H9 (cell line): ENCODE data around the gene FAM83E. TPM values are rescaled to one million over a fixed set of nuclear protein-coding genes. Genes with fewer than 3 reads are reported as not detected.

ENCODE experiments used
- DNase-seq: peaks from one replicate; pipeline ENCODE4 v3.0.0-alpha.2; 2017
- H2AFZ ChIP-seq: one replicate; pipeline ENCODE4 v1.6.1; 2013; ENCODE audit warnings: mild to moderate bottlenecking, low read length, control low read depth, moderate library complexity
- H2AK5ac ChIP-seq: 2 replicates; pipeline ENCODE4 v1.6.1; 2013; ENCODE audit warnings: low read length, control low read depth, mixed read lengths; ENCODE audit not compliant: insufficient read length
- H2BK120ac ChIP-seq: one replicate; pipeline ENCODE4 v1.6.1; 2013; ENCODE audit warnings: low read depth, mild to moderate bottlenecking, low read length, control low read depth, inconsistent platforms; ENCODE audit not compliant: poor library complexity, severe bottlenecking
- H2BK12ac ChIP-seq: 2 replicates; pipeline ENCODE4 v1.6.1; 2013; ENCODE audit warnings: low read length, control low read depth, mixed read lengths, low read depth; ENCODE audit not compliant: insufficient read length
- H2BK15ac ChIP-seq: 2 replicates; pipeline ENCODE4 v1.6.1; 2013; ENCODE audit warnings: low read depth, low read length, control low read depth
- H2BK20ac ChIP-seq: one replicate; pipeline ENCODE4 v1.6.1; 2013; ENCODE audit warnings: low read depth, mild to moderate bottlenecking, low read length, control low read depth, inconsistent platforms; ENCODE audit not compliant: poor library complexity, severe bottlenecking
- H2BK5ac ChIP-seq: 2 replicates; pipeline ENCODE4 v1.6.1; 2013; ENCODE audit warnings: low read length, control low read depth, mixed read lengths; ENCODE audit not compliant: insufficient read length
- H3K14ac ChIP-seq: 2 replicates; pipeline ENCODE4 v1.6.1; 2013; ENCODE audit warnings: low read length, control low read depth; ENCODE audit not compliant: insufficient read depth
- H3K18ac ChIP-seq: 2 replicates; pipeline ENCODE4 v1.6.1; 2013; ENCODE audit warnings: low read depth, mild to moderate bottlenecking, mixed read lengths, low read length, control low read depth; ENCODE audit not compliant: insufficient read length
- H3K23ac ChIP-seq: 2 replicates; pipeline ENCODE4 v1.6.1; 2013; ENCODE audit warnings: low read length, control low read depth, mixed read lengths, low read depth; ENCODE audit not compliant: insufficient read length
- H3K23me2 ChIP-seq: 2 replicates; pipeline ENCODE4 v1.6.1; 2013; ENCODE audit warnings: low read depth, mild to moderate bottlenecking, mixed read lengths, low read length, control low read depth; ENCODE audit not compliant: insufficient read length, poor library complexity, severe bottlenecking
- H3K27ac ChIP-seq: 2 replicates; pipeline ENCODE4 v1.5.1; 2013; ENCODE audit warnings: low read length, control low read depth, mixed read lengths, low read depth; ENCODE audit not compliant: insufficient read length
- H3K27me3 ChIP-seq: 2 replicates; pipeline ENCODE4 v1.6.1; 2013; ENCODE audit warnings: low read length, control low read depth, inconsistent platforms; ENCODE audit not compliant: insufficient read depth
- H3K4ac ChIP-seq: 2 replicates; pipeline ENCODE4 v1.6.1; 2013; ENCODE audit warnings: low read depth, mild to moderate bottlenecking, control low read depth, inconsistent platforms, low read length, moderate library complexity
- H3K4me1 ChIP-seq: 2 replicates; pipeline ENCODE4 v1.6.1; 2013; ENCODE audit warnings: low read length, control low read depth, inconsistent platforms; ENCODE audit not compliant: insufficient read depth
- H3K4me2 ChIP-seq: 2 replicates; pipeline ENCODE4 v1.6.1; 2013; ENCODE audit warnings: low read length, control low read depth, mixed read lengths; ENCODE audit not compliant: insufficient read length, insufficient read depth
- H3K56ac ChIP-seq: 2 replicates; pipeline ENCODE4 v1.6.1; 2013; ENCODE audit warnings: low read depth, mild to moderate bottlenecking, mixed read lengths, low read length, control low read depth; ENCODE audit not compliant: insufficient read length
- H3K79me1 ChIP-seq: 2 replicates; pipeline ENCODE4 v1.6.1; 2013; ENCODE audit warnings: low read depth, mild to moderate bottlenecking, moderate library complexity, low read length, control low read depth, inconsistent platforms; ENCODE audit not compliant: insufficient read depth, poor library complexity, severe bottlenecking
- H3K79me2 ChIP-seq: 2 replicates; pipeline ENCODE4 v1.6.1; 2013; ENCODE audit warnings: low read length, control low read depth, inconsistent platforms; ENCODE audit not compliant: insufficient read depth
- H3K9ac ChIP-seq: 2 replicates; pipeline ENCODE4 v1.6.1; 2013; ENCODE audit warnings: low read length, control low read depth, mixed read lengths; ENCODE audit not compliant: insufficient read length; ENCODE audit errors: extremely low read depth
- H3K9me3 ChIP-seq: one replicate; pipeline ENCODE4 v1.6.1; 2013; ENCODE audit warnings: low read depth, low read length, inconsistent platforms; ENCODE audit not compliant: control insufficient read depth
- H3T11ph ChIP-seq: one replicate; pipeline ENCODE4 v1.6.1; 2013; ENCODE audit warnings: mild to moderate bottlenecking, low read length, control low read depth, inconsistent platforms
- H4K20me1 ChIP-seq: one replicate; pipeline ENCODE4 v1.6.1; 2013; ENCODE audit not compliant: control insufficient read depth, insufficient read length, insufficient read depth
- H4K5ac ChIP-seq: 2 replicates; pipeline ENCODE4 v1.6.1; 2013; ENCODE audit warnings: low read depth, mild to moderate bottlenecking, mixed read lengths, low read length, control low read depth; ENCODE audit not compliant: insufficient read length
- H4K8ac ChIP-seq: replicated peaks from 2 replicates; pipeline ENCODE4 v1.6.1; 2013; ENCODE audit warnings: low read length, control low read depth, mixed read lengths, low read depth; ENCODE audit not compliant: insufficient read length
- H4K91ac ChIP-seq: 2 replicates; pipeline ENCODE4 v1.6.1; 2013; ENCODE audit warnings: low read depth, mild to moderate bottlenecking, moderate library complexity, mixed read lengths, low read length, control low read depth; ENCODE audit not compliant: insufficient read length
- H3K27ac Mint-ChIP-seq, 3 experiments: 2 replicates in 2 of 3; 3 replicates in 1 of 3; pipeline ENCODE4 v1.8.0; 2020 to 2021; ENCODE audit warnings: mixed read lengths in 3 of 3, mild to moderate bottlenecking in 1 of 3, moderate library complexity in 1 of 3
- H3K27me3 Mint-ChIP-seq: 2 replicates; pipeline ENCODE4 v1.8.0; 2021; ENCODE audit warnings: low read depth, mild to moderate bottlenecking, moderate library complexity, mixed read lengths
- H3K36me3 Mint-ChIP-seq, 3 experiments: 2 replicates in 2 of 3; 3 replicates in 1 of 3; pipeline ENCODE4 v1.8.0; 2020 to 2021; ENCODE audit warnings: low read depth in 3 of 3, mixed read lengths in 3 of 3; ENCODE audit not compliant: insufficient read depth in 1 of 3
- H3K4me1 Mint-ChIP-seq, 2 experiments: 2 replicates each; pipeline ENCODE4 v1.8.0; 2020; ENCODE audit warnings: mixed read lengths in 2 of 2
- H3K4me3 Mint-ChIP-seq, 2 experiments: 2 replicates in 1 of 2; 3 replicates in 1 of 2; pipeline ENCODE4 v1.8.0; 2020 to 2021; ENCODE audit warnings: mild to moderate bottlenecking in 2 of 2, mixed read lengths in 2 of 2, moderate library complexity in 1 of 2
- H3K9me3 Mint-ChIP-seq, 2 experiments: 2 replicates in 1 of 2; 3 replicates in 1 of 2; pipeline ENCODE4 v1.8.0; 2020; ENCODE audit warnings: mild to moderate bottlenecking in 2 of 2, mixed read lengths in 2 of 2, moderate library complexity in 1 of 2
- CTCF ChIP-seq: fragments of 200-600 bp; sonication (generic); conservative IDR thresholded peaks from 3 replicates; pipeline ENCODE4 v1.8.0; 2021; ENCODE audit warnings: antibody characterized with exemption, mild to moderate bottlenecking
- WGBS: extraction: QIAGEN DNeasy Blood & Tissue Kit; methylation state at CpG from one replicate; pipeline ENCODE4 v1.1.7; 2013; ENCODE audit warnings: missing lambda C conversion rate, low lambda C conversion rate, mixed read lengths; ENCODE audit not compliant: insufficient read length; ENCODE audit errors: extremely low coverage; 5-methylcytosine and 5-hydroxymethylcytosine counted together
- total RNA-seq: library from RNA; stranded (reverse); gene quantifications from 2 replicates; pipeline ENCODE4 v1.2.1, GENCODE V29; 2021

FAM83E gene
- total RNA-seq, 1 experiment from 2014 or later: 9.2 TPM

- Histone ChIP-seq H3K4ac (no peak overlapping the region), H2BK120ac (no peak overlapping the region), H3K27ac (no peak overlapping the region), H2BK15ac (no peak overlapping the region), H3K18ac (no peak overlapping the region), H2AFZ (no peak overlapping the region), H3K9me3 (no peaks in the 10 kb centered on the region), H2AK5ac (no peak overlapping the region), H3K79me2 (no peaks in the 10 kb centered on the region), H3T11ph (no peak overlapping the region), H3K23me2 (peaks cover 9% of the 10 kb centered on the region), H3K9ac (no peak overlapping the region), H3K14ac (no peak overlapping the region), H4K5ac (no peak overlapping the region), H3K4me1 (no peaks in the 10 kb centered on the region), H3K79me1 (no peaks in the 10 kb centered on the region), H3K4me2 (peak overlapping the region; percentile 48), H4K8ac (no peak overlapping the region), H2BK20ac (no peak overlapping the region), H4K20me1 (no peaks in the 10 kb centered on the region), H4K91ac (no peak overlapping the region), H2BK12ac (no peak overlapping the region), H3K27me3 (no peaks in the 10 kb centered on the region), H3K56ac (no peak overlapping the region), H2BK5ac (no peak overlapping the region), H3K23ac (no peak overlapping the region)
- TF ChIP-seq CTCF: peak; percentile 98
- Mint-ChIP-seq H3K4me1 (peaks cover 10 to 12% of the 10 kb centered on the region in 2 experiments), H3K27ac (peak overlapping the region in 1 of 3 experiments; percentile 38; a peak in 1 of 7 replicates), H3K36me3 (no peaks in the 10 kb centered on the region; a peak in 1 of 7 replicates), H3K4me3 (peak overlapping the region; percentile 60 to 80), H3K27me3 (peaks cover 47% of the 10 kb centered on the region), H3K9me3 (peaks cover 3 to 4% of the 10 kb centered on the region in 2 experiments)
- no CpG with 5 or more reads among the region's 36 CpGs for WGBS
- peak; percentile 91 for DNase-seq
Measured at GRCh38 chr19:48588670-48589401, 26.0 kb downstream of the FAM83E start.
